Stimulated activated CD4-positive, alpha-beta T cell treated with anti-CD3 and anti-CD28 coated beads, TNF-alpha, amount 100 ng/mL, for 48 hours (primary cell): ENCODE results near the gene SRPX.

ENCODE experiments used
- DNase-seq, 3 donors: peaks; one replicate each; pipeline ENCODE4 v3.0.0-alpha.2; 2020; ENCODE audit warnings: low read depth in 3 of 3

SRPX gene

GRCh38 chrX:38138900-38139299 is 81.8 kb downstream of the SRPX start:
- DNase-seq, result no peak

- DNase-seq, result no peak
These were observed 82.3 kb downstream of the SRPX start for GRCh38 chrX:38138157-38138891.

- DNase-seq, result no peak
These were observed 91.3 kb downstream of the SRPX start for GRCh38 chrX:38129366-38129765.

GRCh38 chrX:38127961-38128360 is 92.7 kb downstream of the SRPX start:
- DNase-seq, result no peak

GRCh38 chrX:38126179-38126578 is 94.5 kb downstream of the SRPX start:
- no peak for DNase-seq

- DNase-seq, result no peak
These were observed 96.7 kb downstream of the SRPX start for GRCh38 chrX:38124000-38124399.

GRCh38 chrX:38117485-38117884 is 103.2 kb downstream of the SRPX start:
- DNase-seq, result no peak

GRCh38 chrX:38116706-38117105 is 104.0 kb downstream of the SRPX start:
- DNase-seq, result no peak

- no peak for DNase-seq
These were observed 108.1 kb downstream of the SRPX start for GRCh38 chrX:38112566-38112965.

GRCh38 chrX:38111196-38111595 is 109.5 kb downstream of the SRPX start:
- DNase-seq, result no peak

GRCh38 chrX:38110231-38110630 is 110.4 kb downstream of the SRPX start:
- no peak for DNase-seq

- no peak for DNase-seq
These were observed 111.4 kb downstream of the SRPX start for GRCh38 chrX:38109042-38109898.

GRCh38 chrX:38108364-38108763 is 112.3 kb downstream of the SRPX start:
- DNase-seq, result no peak

- no peak for DNase-seq
These were observed 113.5 kb downstream of the SRPX start for GRCh38 chrX:38106991-38107655.

GRCh38 chrX:38105216-38105725 is 115.4 kb downstream of the SRPX start:
- DNase-seq, result no peak

- no peak for DNase-seq
These were observed 116.5 kb downstream of the SRPX start for GRCh38 chrX:38103857-38104812.

- no peak for DNase-seq
These were observed 117.8 kb downstream of the SRPX start for GRCh38 chrX:38102875-38103274.

GRCh38 chrX:38102240-38102639 is 118.4 kb downstream of the SRPX start:
- DNase-seq, result no peak

- no peak for DNase-seq
These were observed 121.0 kb downstream of the SRPX start for GRCh38 chrX:38099688-38100087.
